ENCODE results near the gene METTL16.

METTL16 gene

GRCh38 chr17:2457913-2458312, 53.8 kb downstream of the METTL16 start:
- no peak for DNase-seq (ENCODE audit: low read depth)
- TF ChIP-seq, protein P1, sequence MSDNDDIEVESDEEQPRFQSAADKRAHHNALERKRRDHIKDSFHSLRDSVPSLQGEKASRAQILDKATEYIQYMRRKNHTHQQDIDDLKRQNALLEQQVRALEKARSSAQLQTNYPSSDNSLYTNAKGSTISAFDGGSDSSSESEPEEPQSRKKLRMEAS (IDR thresholded peaks at IDR 0.05; ENCODE audit: low read depth, low read length) = no peak
- TF ChIP-seq MYC (IDR thresholded peaks at IDR 0.05; ENCODE audit: low read depth, low read length) (no peak), POLR2A (IDR thresholded peaks at IDR 0.05; ENCODE audit: extremely low read depth, insufficient read length) (no peak)
- TF ChIP-seq, protein P2, sequence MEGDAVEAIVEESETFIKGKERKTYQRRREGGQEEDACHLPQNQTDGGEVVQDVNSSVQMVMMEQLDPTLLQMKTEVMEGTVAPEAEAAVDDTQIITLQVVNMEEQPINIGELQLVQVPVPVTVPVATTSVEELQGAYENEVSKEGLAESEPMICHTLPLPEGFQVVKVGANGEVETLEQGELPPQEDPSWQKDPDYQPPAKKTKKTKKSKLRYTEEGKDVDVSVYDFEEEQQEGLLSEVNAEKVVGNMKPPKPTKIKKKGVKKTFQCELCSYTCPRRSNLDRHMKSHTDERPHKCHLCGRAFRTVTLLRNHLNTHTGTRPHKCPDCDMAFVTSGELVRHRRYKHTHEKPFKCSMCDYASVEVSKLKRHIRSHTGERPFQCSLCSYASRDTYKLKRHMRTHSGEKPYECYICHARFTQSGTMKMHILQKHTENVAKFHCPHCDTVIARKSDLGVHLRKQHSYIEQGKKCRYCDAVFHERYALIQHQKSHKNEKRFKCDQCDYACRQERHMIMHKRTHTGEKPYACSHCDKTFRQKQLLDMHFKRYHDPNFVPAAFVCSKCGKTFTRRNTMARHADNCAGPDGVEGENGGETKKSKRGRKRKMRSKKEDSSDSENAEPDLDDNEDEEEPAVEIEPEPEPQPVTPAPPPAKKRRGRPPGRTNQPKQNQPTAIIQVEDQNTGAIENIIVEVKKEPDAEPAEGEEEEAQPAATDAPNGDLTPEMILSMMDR (IDR thresholded peaks at IDR 0.05; ENCODE audit: low read depth, low read length) = no peak
- H3K4me3 ChIP-seq (ENCODE audit: low read depth, low read length) = no peak overlapping the region

GRCh38 chr17:2456475-2456874, 55.2 kb downstream of the METTL16 start:
- TF ChIP-seq, protein P2 (IDR thresholded peaks at IDR 0.05; ENCODE audit: low read depth, low read length) = no peak
- TF ChIP-seq, protein P1 (IDR thresholded peaks at IDR 0.05; ENCODE audit: low read depth, low read length) = no peak
- no peak for TF ChIP-seq POLR2A (IDR thresholded peaks at IDR 0.05; ENCODE audit: extremely low read depth, insufficient read length)
- no peak for TF ChIP-seq MYC (IDR thresholded peaks at IDR 0.05; ENCODE audit: low read depth, low read length)
- no peak for DNase-seq (ENCODE audit: low read depth)
- H3K4me3 ChIP-seq (ENCODE audit: low read depth, low read length) = no peak overlapping the region

- H3K4me3 ChIP-seq (ENCODE audit: low read depth, low read length) = no peak overlapping the region
- no peak for TF ChIP-seq POLR2A (IDR thresholded peaks at IDR 0.05; ENCODE audit: extremely low read depth, insufficient read length)
- no peak for TF ChIP-seq MYC (IDR thresholded peaks at IDR 0.05; ENCODE audit: low read depth, low read length)
- TF ChIP-seq, protein P1 (IDR thresholded peaks at IDR 0.05; ENCODE audit: low read depth, low read length) = no peak
- TF ChIP-seq, protein P2 (IDR thresholded peaks at IDR 0.05; ENCODE audit: low read depth, low read length) = no peak
- DNase-seq (ENCODE audit: low read depth) = no peak
Observed at GRCh38 chr17:2455956-2456355, 55.7 kb downstream of the METTL16 start.

DNA sequence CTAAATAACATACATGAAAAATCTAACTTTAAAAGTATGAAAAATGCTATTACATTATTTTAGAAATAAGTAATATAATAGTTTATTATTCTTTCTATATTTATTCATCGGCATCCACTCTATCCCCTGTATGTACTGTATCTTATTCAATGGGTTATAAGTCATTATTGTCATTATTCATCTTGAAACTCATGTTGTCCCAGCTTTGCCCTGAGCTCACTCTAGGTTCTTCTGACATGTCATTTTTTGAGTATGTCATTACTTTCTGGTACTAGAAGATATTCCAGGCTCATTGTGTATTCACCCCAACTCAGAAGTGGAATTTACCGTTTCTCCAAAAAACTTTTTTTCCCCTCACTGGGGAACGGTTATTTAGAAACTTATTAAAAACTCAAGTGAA, 57.8 kb downstream of the METTL16 start:
- TF ChIP-seq MYC (IDR thresholded peaks at IDR 0.05; ENCODE audit: low read depth, low read length) (no peak), POLR2A (IDR thresholded peaks at IDR 0.05; ENCODE audit: extremely low read depth, insufficient read length) (no peak)
- TF ChIP-seq, protein P2 (IDR thresholded peaks at IDR 0.05; ENCODE audit: low read depth, low read length) = no peak
- TF ChIP-seq, protein P1 (IDR thresholded peaks at IDR 0.05; ENCODE audit: low read depth, low read length) = no peak
- no peak for DNase-seq (ENCODE audit: low read depth)
- H3K4me3 ChIP-seq (ENCODE audit: low read depth, low read length) = no peak overlapping the region

GRCh38 chr17:2453325-2453724, 58.4 kb downstream of the METTL16 start:
- no peak overlapping the region for H3K4me3 ChIP-seq (ENCODE audit: low read depth, low read length)
- DNase-seq (ENCODE audit: low read depth) = no peak
- TF ChIP-seq MYC (IDR thresholded peaks at IDR 0.05; ENCODE audit: low read depth, low read length) = no peak
- TF ChIP-seq, protein P2 (IDR thresholded peaks at IDR 0.05; ENCODE audit: low read depth, low read length) = no peak
- TF ChIP-seq, protein P1 (IDR thresholded peaks at IDR 0.05; ENCODE audit: low read depth, low read length) = no peak
- TF ChIP-seq POLR2A (IDR thresholded peaks at IDR 0.05; ENCODE audit: extremely low read depth, insufficient read length) = no peak

All from NB4 (cell line).